Thoracic aorta (tissue), 2 donors: ENCODE results near the gene NEDD8. TPM values are rescaled to one million over a fixed set of nuclear protein-coding genes. Genes with fewer than 3 reads are reported as not detected.

Source experiments
- ATAC-seq: fragments of 150-250 bp; one replicate; pipeline ENCODE4 v1.8.0; 2017; ENCODE audit warnings: low read depth; ENCODE audit not compliant: insufficient number of reproducible peaks, low FRiP score
- DNase-seq: peaks from one replicate; pipeline ENCODE4 v3.0.0-alpha.2; 2020; ENCODE audit warnings: low spot score
- H3K27ac ChIP-seq, 2 donors: fragments of 200-600 bp; sonication (generic); 1 replicate in 1 of 2; 2 replicates in 1 of 2; pipeline ENCODE4 v1.5.1; 2016; ENCODE audit warnings: mild to moderate bottlenecking in 2 of 2, moderate library complexity in 2 of 2
- H3K27me3 ChIP-seq: fragments of 200-600 bp; sonication (generic); replicated peaks from 2 replicates; pipeline ENCODE4 v1.6.0; 2016; ENCODE audit warnings: mild to moderate bottlenecking; ENCODE audit not compliant: insufficient read depth
- H3K36me3 ChIP-seq: fragments of 200-600 bp; sonication (generic); one replicate; pipeline ENCODE4 v1.5.1; 2016
- H3K4me1 ChIP-seq, 2 donors: fragments of 200-600 bp; sonication (generic); 1 replicate in 1 of 2; 2 replicates in 1 of 2; pipeline versions ENCODE4 v1.5.1 to v1.6.0; 2016; ENCODE audit warnings: low read depth in 2 of 2, mild to moderate bottlenecking in 1 of 2; ENCODE audit not compliant: control insufficient read depth in 1 of 2
- H3K4me3 ChIP-seq: fragments of 200-600 bp; sonication (generic); 2 replicates; pipeline ENCODE4 v1.5.1; 2016; ENCODE audit warnings: mild to moderate bottlenecking
- H3K9me3 ChIP-seq: fragments of 200-600 bp; sonication (generic); 2 replicates; pipeline ENCODE4 v1.5.1; 2016
- CTCF ChIP-seq: fragments of 200-600 bp; sonication (generic); IDR thresholded peaks from one replicate; pipeline ENCODE4 v1.5.1; 2019; ENCODE audit warnings: antibody characterized with exemption
- total RNA-seq, 2 donors: library from RNA; depleted of rRNA; stranded (reverse); fragments of >200 nt; gene quantifications; one replicate each; pipeline versions ENCODE4 v1.1.0 to v1.2.3, GENCODE V29; 2016

The NEDD8 gene
- total RNA-seq, 2 donors from 2014 or later, result 76.0 to 91.4 TPM

GRCh38 chr14:24277606-24278321, 45.6 kb upstream of the NEDD8 start:
- Histone ChIP-seq H3K4me1 (no peaks in the 10 kb centered on the region), H3K27ac (no peak overlapping the region)

GRCh38 chr14:24277071-24277470, 44.9 kb upstream of the NEDD8 start:
- Histone ChIP-seq H3K36me3 (no peaks in the 10 kb centered on the region), H3K4me3 (no peak overlapping the region), H3K9me3 (no peaks in the 10 kb centered on the region), H3K27me3 (no peaks in the 10 kb centered on the region), H3K4me1 (peaks cover 0 to under 1% of the 10 kb centered on the region in 2 donors), H3K27ac (no peak overlapping the region)
- ATAC-seq (no peak), DNase-seq (no peak)
- no peak for TF ChIP-seq CTCF

More at GRCh38 chr14:24277606-24278321, 45.6 kb upstream of the NEDD8 start:
- TF ChIP-seq CTCF, result no peak
- no peak overlapping the region for H3K4me3 ChIP-seq
- DNase-seq (no peak), ATAC-seq (no peak)
- no peaks in the 10 kb centered on the region for H3K9me3 ChIP-seq
- no peaks in the 10 kb centered on the region for H3K27me3 ChIP-seq
- H3K36me3 ChIP-seq, result no peaks in the 10 kb centered on the region

GRCh38 chr14:24274101-24274543, 42.0 kb upstream of the NEDD8 start:
- Histone ChIP-seq H3K4me3 (no peak overlapping the region), H3K27ac (peak overlapping the region in 1 of 2 donors; percentile 6), H3K9me3 (no peaks in the 10 kb centered on the region), H3K4me1 (peaks cover 3 to 9% of the 10 kb centered on the region in 2 donors), H3K27me3 (no peaks in the 10 kb centered on the region), H3K36me3 (no peaks in the 10 kb centered on the region)
- TF ChIP-seq CTCF, result no peak
- ATAC-seq, result no peak
- no peak for DNase-seq

GRCh38 chr14:24273422-24273998, 41.3 kb upstream of the NEDD8 start:
- Histone ChIP-seq H3K4me3 (no peak overlapping the region), H3K27me3 (no peaks in the 10 kb centered on the region), H3K9me3 (no peaks in the 10 kb centered on the region), H3K4me1 (peaks cover 3 to 9% of the 10 kb centered on the region in 2 donors), H3K36me3 (no peaks in the 10 kb centered on the region), H3K27ac (peak overlapping the region in 1 of 2 donors; percentile 6)
- ATAC-seq (no peak), DNase-seq (no peak)
- no peak for TF ChIP-seq CTCF

GRCh38 chr14:24272467-24272866, 40.3 kb upstream of the NEDD8 start:
- Histone ChIP-seq H3K36me3 (no peaks in the 10 kb centered on the region), H3K4me1 (peaks cover 3 to 9% of the 10 kb centered on the region in 2 donors), H3K27ac (no peak overlapping the region), H3K27me3 (no peaks in the 10 kb centered on the region), H3K4me3 (no peak overlapping the region), H3K9me3 (no peaks in the 10 kb centered on the region)
- no peak for TF ChIP-seq CTCF
- DNase-seq (no peak), ATAC-seq (no peak)
